SK-N-SH treated with all-trans-retinoic acid at 6 μM for 48 hours (cell line): ENCODE results near the gene GAP43.
A peak's percentile ranks its signal among the peaks of the same experiment; 100 is the strongest.

Source experiments
- ATAC-seq: fragments of 200-7000 bp; cut with Tn5 transposase; 3 replicates; pipeline ENCODE4 v1.9.1; 2020; ENCODE audit warnings: mild to moderate bottlenecking, moderate library complexity
- ARNTL ChIP-seq: fragments of 450-650 bp; formaldehyde crosslinking; IDR thresholded peaks from 2 replicates; pipeline ENCODE4 v1.5.0; 2020; ENCODE audit warnings: low read depth, mild to moderate bottlenecking, moderate library complexity, borderline replicate concordance
- BACH2 ChIP-seq: fragments of 250-450 bp; sonication (Bioruptor Pico); IDR thresholded peaks from 2 replicates; pipeline ENCODE4 v1.9.0; 2021; ENCODE audit warnings: mild to moderate bottlenecking, borderline replicate concordance
- CREB5 ChIP-seq: fragments of 250-450 bp; sonication (Bioruptor Pico); IDR thresholded peaks from 2 replicates; pipeline ENCODE4 v1.5.1; 2020; ENCODE audit warnings: low read depth, mild to moderate bottlenecking, moderate library complexity
- ESRRG ChIP-seq: fragments of 250-450 bp; sonication (Bioruptor Pico); IDR thresholded peaks from 2 replicates; pipeline ENCODE4 v1.6.1; 2021; ENCODE audit warnings: mild to moderate bottlenecking
- GLIS3 ChIP-seq: fragments of 250-450 bp; sonication (Bioruptor Pico); IDR thresholded peaks from 2 replicates; pipeline ENCODE4 v1.5.0; 2020; ENCODE audit warnings: mild to moderate bottlenecking, moderate library complexity
- ISL1 ChIP-seq: fragments of 250-450 bp; sonication (Bioruptor Pico); IDR thresholded peaks from 2 replicates; pipeline ENCODE4 v2.1.2; 2022; ENCODE audit warnings: mild to moderate bottlenecking, moderate library complexity
- RARB ChIP-seq: fragments of 250-450 bp; sonication (Bioruptor Pico); IDR thresholded peaks from 2 replicates; pipeline ENCODE4 v1.8.0; 2021; ENCODE audit warnings: mild to moderate bottlenecking, moderate library complexity
- SNAI2 ChIP-seq: fragments of 250-450 bp; sonication (Bioruptor Pico); IDR thresholded peaks from 2 replicates; pipeline ENCODE4 v1.5.0; 2020; ENCODE audit warnings: mild to moderate bottlenecking, moderate library complexity
- TCF4 ChIP-seq: fragments of 250-450 bp; sonication (Bioruptor Pico); IDR thresholded peaks from 2 replicates; pipeline ENCODE4 v1.8.0; 2021; ENCODE audit warnings: mild to moderate bottlenecking, moderate library complexity, borderline replicate concordance
- TOX ChIP-seq: fragments of 250-450 bp; sonication (Bioruptor Pico); IDR thresholded peaks from 2 replicates; pipeline ENCODE4 v1.8.0; 2021; ENCODE audit warnings: mild to moderate bottlenecking, moderate library complexity, borderline replicate concordance
- TSHZ2 ChIP-seq: fragments of 250-450 bp; sonication (Bioruptor Pico); IDR thresholded peaks from 2 replicates; pipeline ENCODE4 v1.5.0; 2020; ENCODE audit warnings: mild to moderate bottlenecking, moderate library complexity
- ZC3H10 ChIP-seq: fragments of 250-450 bp; sonication (Bioruptor Pico); IDR thresholded peaks from 2 replicates; pipeline ENCODE4 v1.5.1; 2021; ENCODE audit warnings: mild to moderate bottlenecking, moderate library complexity
- ZFP3 ChIP-seq: fragments of 250-450 bp; sonication (Bioruptor Pico); IDR thresholded peaks from 2 replicates; pipeline ENCODE4 v1.5.0; 2020; ENCODE audit warnings: mild to moderate bottlenecking, moderate library complexity
- ZFP30 ChIP-seq: fragments of 450-650 bp; formaldehyde crosslinking; IDR thresholded peaks from 2 replicates; pipeline ENCODE4 v1.5.0; 2022; ENCODE audit warnings: mild to moderate bottlenecking, moderate library complexity
- ZNF565 ChIP-seq: fragments of 450-650 bp; formaldehyde crosslinking; conservative IDR thresholded peaks from 2 replicates; pipeline ENCODE4 v1.5.0; 2020; ENCODE audit warnings: low read depth, mild to moderate bottlenecking, moderate library complexity
- ZNF70 ChIP-seq: fragments of 450-650 bp; formaldehyde crosslinking; IDR thresholded peaks from 2 replicates; pipeline ENCODE4 v1.5.0; 2020; ENCODE audit warnings: mild to moderate bottlenecking, moderate library complexity
- ZNF8 ChIP-seq: fragments of 450-650 bp; formaldehyde crosslinking; IDR thresholded peaks from 2 replicates; pipeline ENCODE4 v1.5.0; 2020; ENCODE audit warnings: mild to moderate bottlenecking, moderate library complexity
- TF ChIP-seq, protein P1 (sequence below): fragments of 250-450 bp; sonication (Bioruptor Pico); IDR thresholded peaks from 2 replicates; pipeline ENCODE4 v1.8.0; 2020; ENCODE audit warnings: mild to moderate bottlenecking, moderate library complexity, borderline replicate concordance
- TF ChIP-seq, protein P2 (sequence below): fragments of 250-450 bp; sonication (Bioruptor Pico); IDR thresholded peaks from 2 replicates; pipeline ENCODE4 v1.8.0; 2021; ENCODE audit warnings: low read depth, mild to moderate bottlenecking, moderate library complexity, borderline replicate concordance
- TF ChIP-seq, protein P3 (sequence below): fragments of 250-450 bp; sonication (Bioruptor Pico); IDR thresholded peaks from 2 replicates; pipeline ENCODE4 v1.5.1; 2021; ENCODE audit warnings: mild to moderate bottlenecking, moderate library complexity

GAP43 gene

GRCh38 chr3:115624029-115624741 is 875 bp downstream of the GAP43 start:
- peak; percentile 23 for ATAC-seq
- no peak for TF ChIP-seq ESRRG (CRISPR knock-in tag)
- no peak for TF ChIP-seq ZFP3 (CRISPR knock-in tag)
- no peak for TF ChIP-seq TOX (CRISPR knock-in tag)
- TF ChIP-seq BACH2 (CRISPR knock-in tag): no peak
- TF ChIP-seq SNAI2 (CRISPR knock-in tag): no peak
- TF ChIP-seq, protein P1, sequence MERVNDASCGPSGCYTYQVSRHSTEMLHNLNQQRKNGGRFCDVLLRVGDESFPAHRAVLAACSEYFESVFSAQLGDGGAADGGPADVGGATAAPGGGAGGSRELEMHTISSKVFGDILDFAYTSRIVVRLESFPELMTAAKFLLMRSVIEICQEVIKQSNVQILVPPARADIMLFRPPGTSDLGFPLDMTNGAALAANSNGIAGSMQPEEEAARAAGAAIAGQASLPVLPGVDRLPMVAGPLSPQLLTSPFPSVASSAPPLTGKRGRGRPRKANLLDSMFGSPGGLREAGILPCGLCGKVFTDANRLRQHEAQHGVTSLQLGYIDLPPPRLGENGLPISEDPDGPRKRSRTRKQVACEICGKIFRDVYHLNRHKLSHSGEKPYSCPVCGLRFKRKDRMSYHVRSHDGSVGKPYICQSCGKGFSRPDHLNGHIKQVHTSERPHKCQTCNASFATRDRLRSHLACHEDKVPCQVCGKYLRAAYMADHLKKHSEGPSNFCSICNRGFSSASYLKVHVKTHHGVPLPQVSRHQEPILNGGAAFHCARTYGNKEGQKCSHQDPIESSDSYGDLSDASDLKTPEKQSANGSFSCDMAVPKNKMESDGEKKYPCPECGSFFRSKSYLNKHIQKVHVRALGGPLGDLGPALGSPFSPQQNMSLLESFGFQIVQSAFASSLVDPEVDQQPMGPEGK (CRISPR knock-in tag): no peak
- TF ChIP-seq ZNF70: no peak
- TF ChIP-seq CREB5: no peak
- TF ChIP-seq, protein P2, sequence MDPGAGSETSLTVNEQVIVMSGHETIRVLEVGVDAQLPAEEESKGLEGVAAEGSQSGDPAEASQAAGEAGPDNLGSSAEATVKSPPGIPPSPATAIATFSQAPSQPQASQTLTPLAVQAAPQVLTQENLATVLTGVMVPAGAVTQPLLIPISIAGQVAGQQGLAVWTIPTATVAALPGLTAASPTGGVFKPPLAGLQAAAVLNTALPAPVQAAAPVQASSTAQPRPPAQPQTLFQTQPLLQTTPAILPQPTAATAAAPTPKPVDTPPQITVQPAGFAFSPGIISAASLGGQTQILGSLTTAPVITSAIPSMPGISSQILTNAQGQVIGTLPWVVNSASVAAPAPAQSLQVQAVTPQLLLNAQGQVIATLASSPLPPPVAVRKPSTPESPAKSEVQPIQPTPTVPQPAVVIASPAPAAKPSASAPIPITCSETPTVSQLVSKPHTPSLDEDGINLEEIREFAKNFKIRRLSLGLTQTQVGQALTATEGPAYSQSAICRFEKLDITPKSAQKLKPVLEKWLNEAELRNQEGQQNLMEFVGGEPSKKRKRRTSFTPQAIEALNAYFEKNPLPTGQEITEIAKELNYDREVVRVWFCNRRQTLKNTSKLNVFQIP (CRISPR knock-in tag): no peak
- TF ChIP-seq GLIS3: no peak
- TF ChIP-seq ZC3H10 (CRISPR knock-in tag): no peak
- no peak for TF ChIP-seq ZFP30
- TF ChIP-seq, protein P3, sequence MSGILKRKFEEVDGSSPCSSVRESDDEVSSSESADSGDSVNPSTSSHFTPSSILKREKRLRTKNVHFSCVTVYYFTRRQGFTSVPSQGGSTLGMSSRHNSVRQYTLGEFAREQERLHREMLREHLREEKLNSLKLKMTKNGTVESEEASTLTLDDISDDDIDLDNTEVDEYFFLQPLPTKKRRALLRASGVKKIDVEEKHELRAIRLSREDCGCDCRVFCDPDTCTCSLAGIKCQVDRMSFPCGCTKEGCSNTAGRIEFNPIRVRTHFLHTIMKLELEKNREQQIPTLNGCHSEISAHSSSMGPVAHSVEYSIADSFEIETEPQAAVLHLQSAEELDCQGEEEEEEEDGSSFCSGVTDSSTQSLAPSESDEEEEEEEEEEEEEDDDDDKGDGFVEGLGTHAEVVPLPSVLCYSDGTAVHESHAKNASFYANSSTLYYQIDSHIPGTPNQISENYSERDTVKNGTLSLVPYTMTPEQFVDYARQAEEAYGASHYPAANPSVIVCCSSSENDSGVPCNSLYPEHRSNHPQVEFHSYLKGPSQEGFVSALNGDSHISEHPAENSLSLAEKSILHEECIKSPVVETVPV (CRISPR knock-in tag): no peak
- no peak for TF ChIP-seq TCF4 (CRISPR knock-in tag)
- no peak for TF ChIP-seq ZNF565 (CRISPR knock-in tag)
- no peak for TF ChIP-seq ARNTL
- TF ChIP-seq ISL1 (CRISPR knock-in tag): no peak

DNA sequence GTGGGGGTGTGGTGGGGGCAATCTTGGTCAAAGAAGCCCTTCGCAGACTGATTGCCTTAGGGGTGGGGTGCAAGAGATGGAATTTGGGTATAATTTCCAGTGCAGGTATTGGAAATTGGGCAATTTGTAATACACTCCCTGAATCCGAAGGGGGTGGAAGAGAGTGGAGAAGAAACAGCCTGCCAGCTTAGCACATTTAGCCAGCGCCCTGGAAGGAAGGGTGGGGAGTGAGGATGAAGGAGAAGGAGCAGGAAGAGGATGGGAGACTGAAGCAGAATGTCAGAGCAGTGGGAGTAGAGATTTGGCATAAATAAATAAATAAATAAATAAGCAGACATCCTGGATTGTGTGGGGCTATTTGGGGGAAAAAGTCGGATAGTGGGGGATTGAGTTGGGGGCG is 1.6 kb downstream of the GAP43 start:
- TF ChIP-seq TCF4 (CRISPR knock-in tag) (no peak), ZNF8 (CRISPR knock-in tag) (no peak), RARB (CRISPR knock-in tag) (no peak), GLIS3 (no peak), TSHZ2 (CRISPR knock-in tag) (no peak), ZNF565 (CRISPR knock-in tag) (no peak), CREB5 (no peak), ZFP30 (no peak)
- TF ChIP-seq, protein P3 (CRISPR knock-in tag): no peak
- TF ChIP-seq, all 23 proteins: peak for 0
- no peak for ATAC-seq
